ENCODE measurements around the gene CHRNE. TPM values are rescaled to one million over a fixed set of nuclear protein-coding genes. Genes with fewer than 3 reads are reported as not detected.
"Not testable (repeated sequence)": the region's sequence is repeated elsewhere in the genome, so short reads cannot be mapped to it uniquely, and the experiment has no call there.

CHRNE gene
- total and polyA plus RNA-seq, 2 of the 13 experiments (the other 11 are each of a cell fraction or from before 2014, with no cell fraction given) = 0.53 to 0.59 TPM

DNA sequence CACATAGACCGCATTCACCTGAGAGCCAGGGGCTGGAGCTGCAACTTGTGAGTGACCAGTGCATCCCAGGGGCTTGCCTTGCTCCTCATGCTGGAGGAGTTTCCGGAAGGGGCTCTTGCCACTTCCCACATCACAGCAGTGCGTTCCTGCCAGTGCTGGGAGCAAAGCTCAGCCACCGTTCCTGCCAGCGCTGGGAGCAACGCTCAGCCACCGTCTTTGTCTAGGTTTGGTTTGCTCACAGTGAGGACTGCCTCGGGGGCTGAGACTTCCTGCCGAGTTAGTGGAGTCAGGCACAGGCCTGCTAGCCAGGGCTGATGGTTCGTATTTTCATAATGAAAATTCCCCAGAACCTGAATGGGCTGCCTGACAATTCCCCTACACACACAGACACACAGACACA, 5.4 kb upstream of the CHRNE start (continued):
- no peak for TF ChIP-seq CENPT (CRISPR knock-in tag; IDR thresholded peaks at IDR 0.05; ENCODE audit: low read depth)
- no peak for TF ChIP-seq AGO1 (IDR thresholded peaks at IDR 0.05; ENCODE audit: low read depth, low read length, poor library complexity, severe bottlenecking)
- no peak for TF ChIP-seq ZNF850 (CRISPR knock-in tag; conservative IDR thresholded peaks at IDR 0.05)

DNA sequence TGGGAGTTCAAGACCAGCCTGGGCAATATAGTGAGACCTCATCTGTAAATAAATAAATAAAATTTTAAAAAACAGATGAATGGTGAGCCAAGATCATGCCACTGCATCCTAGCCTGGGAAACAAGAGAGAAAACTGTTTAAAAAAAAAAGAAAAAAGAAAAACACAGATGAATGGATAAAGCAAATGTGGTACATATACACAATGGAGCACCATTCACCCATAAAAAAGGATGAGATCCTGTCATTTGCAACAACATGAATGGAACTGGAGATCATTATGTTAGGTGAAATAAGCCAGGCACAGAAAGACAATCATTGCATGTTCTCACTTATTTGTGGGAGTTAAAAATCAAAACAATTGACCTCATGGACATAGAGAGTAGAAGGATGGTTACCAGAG, 3.7 kb upstream of the CHRNE start:
- POLR2A ChIA-PET; H3K36me3 ChIP-seq (replicated peaks in 1 of 2; ENCODE audit: control insufficient read depth in 1 of 2, insufficient read depth in 2 of 2, low read length in 2 of 2); H3K27ac ChIP-seq (ENCODE audit: extremely low read length, insufficient read depth, low read length); H3K4me3 ChIP-seq (replicated peaks in 1 of 3; ENCODE audit: insufficient read depth in 1 of 3, low read depth in 2 of 3, low read length in 3 of 3); ATAC-seq; H3K4me2 ChIP-seq (ENCODE audit: low read depth, low read length); H3K9ac ChIP-seq (ENCODE audit: insufficient read depth, low read depth, low read length); DNase-seq (ENCODE audit: low spot score); H3K27me3 ChIP-seq (ENCODE audit: control insufficient read depth in 1 of 2, insufficient read depth in 2 of 2, low read length in 2 of 2); H2AFZ ChIP-seq (ENCODE audit: low read length); CTCF ChIA-PET (ENCODE audit: low intra/inter-chr PET ratio, low total read pairs); FAIRE-seq; BruUV-seq (replicated peaks); H3K9me3 ChIP-seq (ENCODE audit: low read length); H3K79me2 ChIP-seq (ENCODE audit: insufficient read depth, low read length); H4K20me1 ChIP-seq (ENCODE audit: insufficient read depth, low read length): not testable (repeated sequence)
- in situ Hi-C loops (cut with HindIII; ENCODE audit: extremely low pct_ligation_motif_present, low pct_unique_long_range_greater_than_20kb) = loop anchor here (10.0 kb wide), 1 partner anchor 148 kb away; no protein-coding TSS in a partner anchor
- H3K4me1 ChIP-seq (ENCODE audit: insufficient read depth, low read length) = peaks cover 69% of the 10 kb centered on the region
- intact Hi-C loops (cut with micrococcal nuclease; ENCODE audit: unreplicated experiment) = loop anchor here (5.0 to 10.0 kb wide), 3 partner anchors 46 to 158 kb away; partner anchors contain the start of genes ENO3 and SPAG7

DNA sequence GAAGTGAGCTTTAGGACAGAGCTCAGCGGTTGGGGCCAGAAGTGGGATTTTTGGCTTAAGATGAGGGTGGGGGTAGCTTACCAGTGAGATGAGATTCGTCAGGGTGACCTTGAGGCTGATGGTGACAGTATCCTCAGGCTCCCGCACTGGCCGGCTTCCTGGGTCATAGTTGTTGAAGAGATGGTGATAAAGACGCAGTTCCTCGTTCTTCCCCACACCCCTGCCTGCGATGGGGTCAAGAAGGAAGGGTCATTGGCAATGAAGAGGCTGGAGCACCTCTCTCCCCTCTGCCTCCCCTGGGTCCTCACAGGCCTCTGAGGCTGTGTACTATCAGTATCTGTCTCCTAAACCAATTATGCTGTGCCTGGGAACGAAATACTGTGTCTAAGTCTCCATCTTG, 358 bp downstream of the CHRNE start:
- TF ChIP-seq, protein P1, sequence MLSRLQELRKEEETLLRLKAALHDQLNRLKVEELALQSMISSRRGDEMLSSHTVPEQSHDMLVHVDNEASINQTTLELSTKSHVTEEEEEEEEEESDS (CRISPR knock-in tag; IDR thresholded peaks at IDR 0.05; ENCODE audit: borderline replicate concordance) = no peak
- no peak for TF ChIP-seq ZNF883 (CRISPR knock-in tag; IDR thresholded peaks at IDR 0.05; ENCODE audit: not compliant biosample characterization)
- no peaks in the 10 kb centered on the region for H3K79me2 ChIP-seq (ENCODE audit: insufficient read depth, low read length)
- in situ Hi-C loops (cut with HindIII; ENCODE audit: extremely low pct_ligation_motif_present, low pct_unique_long_range_greater_than_20kb) (loop anchor here (10.0 kb wide), 1 partner anchor 152 kb away; no protein-coding TSS in a partner anchor), intact Hi-C loops (cut with micrococcal nuclease; ENCODE audit: unreplicated experiment) (loop anchor here (10.0 kb wide), 1 partner anchor 162 kb away; no protein-coding TSS in a partner anchor)
- H3K4me1 ChIP-seq (ENCODE audit: insufficient read depth, low read length) = peaks cover 30% of the 10 kb centered on the region
- H3K27me3 ChIP-seq (ENCODE audit: control insufficient read depth in 1 of 2, insufficient read depth in 2 of 2, low read length in 2 of 2) = no peaks in the 10 kb centered on the region
- ATAC-seq (no peak), FAIRE-seq (no peak), DNase-seq (ENCODE audit: low spot score) (no peak)
- H3K27ac ChIP-seq (ENCODE audit: extremely low read length, insufficient read depth, low read length) = no peak overlapping the region
- no TSS peak for BruUV-seq (replicated peaks)
- H3K9me3 ChIP-seq (ENCODE audit: low read length) = no peaks in the 10 kb centered on the region
- H3K4me3 ChIP-seq (replicated peaks in 1 of 3; ENCODE audit: insufficient read depth in 1 of 3, low read depth in 2 of 3, low read length in 3 of 3) = no peak overlapping the region
- 84% methylated on average over 8 of the region's 8 CpGs for WGBS (ENCODE audit: low lambda C conversion rate)
- no peak overlapping the region for H2AFZ ChIP-seq (ENCODE audit: low read length)
- no peak overlapping the region for H3K9ac ChIP-seq (ENCODE audit: insufficient read depth, low read depth, low read length)
- CTCF ChIA-PET (ENCODE audit: low intra/inter-chr PET ratio, low total read pairs) = no interaction called here
- no peak overlapping the region for H3K4me2 ChIP-seq (ENCODE audit: low read depth, low read length)
- POLR2A ChIA-PET = no interaction called here
- H4K20me1 ChIP-seq (ENCODE audit: insufficient read depth, low read length) = no peaks in the 10 kb centered on the region
- H3K36me3 ChIP-seq (replicated peaks in 1 of 2; ENCODE audit: control insufficient read depth in 1 of 2, insufficient read depth in 2 of 2, low read length in 2 of 2) = no peaks in the 10 kb centered on the region
